HCT116 (cell line): ENCODE measurements around the gene ABCA1. TPM values are rescaled to one million over a fixed set of nuclear protein-coding genes. Genes with fewer than 3 reads are reported as not detected.

Experiments
- ATAC-seq: fragments of 200-7000 bp; cut with Tn5 transposase; 2 replicates; pipeline ENCODE4 v1.9.1; 2020; ENCODE audit warnings: mild to moderate bottlenecking, moderate library complexity
- BruUV-seq: library from RNA; stranded (reverse); fragments of 400-500 nt; replicated peaks from 2 replicates; lab custom pipeline; 2021; lab: Mats Ljungman, UMichigan
- CTCF ChIA-PET: fragments of 300-600 bp; sonication (Branson Sonifier 250); formaldehyde crosslinking; loops from one replicate; lab custom pipeline; 2021; ENCODE audit warnings: antibody characterized with exemption; lab: Charles Lee
- POLR2A ChIA-PET: fragments of 300-600, 350-600 bp; sonication (Branson Sonifier 250); formaldehyde crosslinking; loops from one replicate; lab custom pipeline; 2021; ENCODE audit warnings: antibody characterized with exemption; lab: Charles Lee
- RAD21 ChIA-PET, 2 experiments: fragments of 300-600 bp; sonication (Branson Sonifier 250); formaldehyde crosslinking; loops; one replicate each; lab custom pipeline; 2023; ENCODE audit warnings: low total read pairs in 2 of 2; ENCODE audit not compliant: uncharacterized antibody in 2 of 2, unreplicated experiment in 2 of 2, low non-redundant PET in 1 of 2; lab: Charles Lee
- DNase-seq: peaks from one replicate; pipeline ENCODE4 v3.0.0-alpha.2; 2010; ENCODE audit warnings: low read depth, low spot score
- H2AFZ ChIP-seq: fragments of 200-600 bp; shearing (Covaris generic), sonication (generic); 2 replicates; pipeline ENCODE4 v1.6.1; 2017; ENCODE audit warnings: low read depth, mixed run types, mixed read lengths, antibody characterized with exemption, low read length; ENCODE audit not compliant: poor library complexity, severe bottlenecking
- H3K27ac ChIP-seq: 2 replicates; pipeline ENCODE4 v1.5.1; 2012; ENCODE audit warnings: low read depth, low read length
- H3K27me3 ChIP-seq: fragments of 200-600 bp; sonication (generic); 2 replicates; pipeline ENCODE4 v1.6.1; 2016; ENCODE audit warnings: mixed run types, low read length, mixed read lengths; ENCODE audit not compliant: insufficient read depth
- H3K36me3 ChIP-seq, 2 experiments: fragments of 200-500 bp in 1 of 2; fragments of 200-600 bp in 1 of 2; sonication (Bioruptor generic) in 1 of 2; sonication (generic) in 1 of 2; 2 replicates each; pipeline versions ENCODE4 v1.5.1 to v1.6.1; 2014 to 2016; ENCODE audit warnings: low read length in 2 of 2, inconsistent platforms in 1 of 2, mixed read lengths in 1 of 2, mixed run types in 1 of 2; ENCODE audit not compliant: insufficient read depth in 2 of 2, control insufficient read depth in 1 of 2
- H3K4me1 ChIP-seq, 2 experiments: fragments of 200-600 bp in 1 of 2; sonication (generic) in 1 of 2; 2 replicates each; pipeline versions ENCODE4 v1.5.1 to v1.6.1; 2012 to 2017; ENCODE audit warnings: low read length in 2 of 2, inconsistent platforms in 1 of 2, mild to moderate bottlenecking in 1 of 2, mixed read lengths in 1 of 2, mixed run types in 1 of 2, moderate library complexity in 1 of 2; ENCODE audit not compliant: insufficient read depth in 2 of 2, control insufficient read depth in 1 of 2
- H3K4me2 ChIP-seq: fragments of 200-600 bp; sonication (generic); 2 replicates; pipeline ENCODE4 v1.6.1; 2017; ENCODE audit warnings: mixed run types, low read length, mixed read lengths
- H3K4me3 ChIP-seq, 2 experiments: fragments of 200-600 bp in 1 of 2; sonication (generic) in 1 of 2; replicated peaks in 1 of 2; 2 replicates each; pipeline ENCODE4 v1.5.1; 2011 to 2016; ENCODE audit warnings: low read length in 2 of 2, control low read depth in 1 of 2, low read depth in 1 of 2, mild to moderate bottlenecking in 1 of 2, mixed read lengths in 1 of 2, mixed run types in 1 of 2
- H3K79me2 ChIP-seq: fragments of 200-600 bp; sonication (generic); 2 replicates; pipeline ENCODE4 v1.6.1; 2017; ENCODE audit warnings: mild to moderate bottlenecking, mixed run types, low read length, moderate library complexity, mixed read lengths; ENCODE audit not compliant: insufficient read depth
- H3K9ac ChIP-seq: fragments of 200-600 bp; sonication (generic); 2 replicates; pipeline ENCODE4 v1.6.1; 2016; ENCODE audit warnings: low read length, mixed read lengths
- H3K9me2 ChIP-seq: fragments of 200-600 bp; sonication (generic), shearing (Covaris generic); 2 replicates; pipeline ENCODE4 v1.6.1; 2017; ENCODE audit warnings: mixed run types, mild to moderate bottlenecking, moderate library complexity; ENCODE audit not compliant: insufficient read depth
- H3K9me3 ChIP-seq, 2 experiments: fragments of 200-500 bp in 1 of 2; fragments of 200-600 bp in 1 of 2; sonication (Bioruptor generic) in 1 of 2; sonication (generic) in 1 of 2; 2 replicates each; pipeline ENCODE4 v1.6.1; 2014 to 2017; ENCODE audit warnings: low read length in 2 of 2, mixed read lengths in 2 of 2, inconsistent platforms in 1 of 2, low read depth in 1 of 2, mild to moderate bottlenecking in 1 of 2, mixed run types in 1 of 2, moderate library complexity in 1 of 2; ENCODE audit not compliant: control insufficient read depth in 1 of 2, insufficient read depth in 1 of 2
- H4K20me1 ChIP-seq: fragments of 200-600 bp; sonication (generic), shearing (Covaris generic); 2 replicates; pipeline ENCODE4 v1.6.1; 2017; ENCODE audit warnings: mixed run types, mild to moderate bottlenecking, moderate library complexity; ENCODE audit not compliant: insufficient read depth
- CBX3 ChIP-seq: IDR thresholded peaks from 2 replicates; pipeline ENCODE4 v1.6.1; 2012; ENCODE audit warnings: low read depth
- EZH2 ChIP-seq: fragments of 200-600 bp; sonication (generic); IDR thresholded peaks from 2 replicates; pipeline ENCODE4 v1.6.1; 2017; ENCODE audit warnings: antibody characterized with exemption, mixed run types
- JUND ChIP-seq: IDR thresholded peaks from 2 replicates; pipeline ENCODE4 v1.6.1; 2012
- SP1 ChIP-seq: IDR thresholded peaks from 2 replicates; pipeline ENCODE4 v1.6.1; 2012; ENCODE audit warnings: low read depth
- TCF7L2 ChIP-seq: IDR thresholded peaks from 2 replicates; pipeline ENCODE4 v1.7.0; 2011; ENCODE audit warnings: borderline replicate concordance, inconsistent platforms; ENCODE audit not compliant: insufficient read depth, insufficient read length; ENCODE audit errors: extremely low read depth
- YY1 ChIP-seq: IDR thresholded peaks from 2 replicates; pipeline ENCODE4 v1.6.1; 2011; ENCODE audit warnings: low read length, low read depth, moderate library complexity, mild to moderate bottlenecking; ENCODE audit not compliant: insufficient replicate concordance; ENCODE audit errors: extremely low read depth
- ZFX ChIP-seq: fragments of 450-650 bp; IDR thresholded peaks from 2 replicates; pipeline ENCODE4 v1.6.1; 2017
- intact Hi-C: fragments of 100-400 bp; cut with micrococcal nuclease; formaldehyde crosslinking; loops from 2 replicates; pipeline ENCODE4 v1.10.0; 2022
- total RNA-seq: library from RNA; stranded (reverse); gene quantifications from one replicate; pipeline ENCODE4 v1.2.1, GENCODE V29; 2021; ENCODE audit not compliant: unreplicated experiment
- TF ChIP-seq, protein P1 (sequence below): IDR thresholded peaks from 2 replicates; pipeline ENCODE4 v1.6.1; 2011; ENCODE audit warnings: mild to moderate bottlenecking, low read length, moderate library complexity; ENCODE audit not compliant: insufficient replicate concordance; ENCODE audit errors: extremely low read depth
- TF ChIP-seq, protein P2 (sequence below): IDR thresholded peaks from 2 replicates; pipeline ENCODE4 v1.6.1; 2012

ABCA1 gene
- total RNA-seq, 1 experiment from 2014 or later, result 0.89 TPM

DNA sequence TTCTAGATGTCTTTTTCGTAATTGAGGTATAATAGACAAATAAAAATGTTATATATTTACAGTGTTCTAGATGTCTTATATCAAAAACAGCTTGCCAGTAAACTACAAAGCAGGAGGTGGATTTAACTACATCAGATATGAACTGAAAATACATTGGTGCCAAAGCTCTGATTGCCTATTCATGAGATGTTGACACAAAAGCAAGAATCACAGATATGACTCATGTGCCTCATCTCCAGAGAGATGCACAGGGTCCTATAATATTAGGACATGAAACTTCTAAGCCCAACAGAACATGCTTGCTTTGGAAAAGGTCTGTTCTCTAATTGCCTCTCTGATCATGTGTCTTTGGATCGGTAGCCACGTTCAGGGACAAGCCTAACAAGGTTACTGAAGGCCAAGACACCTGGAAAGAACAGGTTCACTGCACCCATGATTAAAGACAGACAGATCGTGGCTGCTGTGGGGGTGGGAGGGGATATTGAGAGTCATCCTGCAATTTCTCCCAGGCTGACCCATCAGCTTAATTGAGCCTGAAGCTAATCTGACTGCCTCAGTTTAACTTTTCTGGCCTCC lies 16.8 kb downstream of the ABCA1 start:
- CTCF ChIA-PET, result no interaction called here
- DNase-seq (no peak), ATAC-seq (no peak)
- RAD21 ChIA-PET, result no interaction called here
- Histone ChIP-seq H3K27ac (no peak overlapping the region), H3K9me3 (no peaks in the 10 kb centered on the region), H3K9me2 (no peaks in the 10 kb centered on the region), H3K79me2 (no peaks in the 10 kb centered on the region), H3K4me1 (peaks cover 0 to 6% of the 10 kb centered on the region in 2 experiments; a peak in 1 of 4 replicates), H3K36me3 (no peaks in the 10 kb centered on the region), H2AFZ (no peak overlapping the region), H4K20me1 (no peaks in the 10 kb centered on the region), H3K27me3 (peaks cover 15% of the 10 kb centered on the region), H3K4me2 (no peak overlapping the region), H3K4me3 (no peak overlapping the region), H3K9ac (no peak overlapping the region)
- no peak for TF ChIP-seq CBX3
- TF ChIP-seq, protein P1, sequence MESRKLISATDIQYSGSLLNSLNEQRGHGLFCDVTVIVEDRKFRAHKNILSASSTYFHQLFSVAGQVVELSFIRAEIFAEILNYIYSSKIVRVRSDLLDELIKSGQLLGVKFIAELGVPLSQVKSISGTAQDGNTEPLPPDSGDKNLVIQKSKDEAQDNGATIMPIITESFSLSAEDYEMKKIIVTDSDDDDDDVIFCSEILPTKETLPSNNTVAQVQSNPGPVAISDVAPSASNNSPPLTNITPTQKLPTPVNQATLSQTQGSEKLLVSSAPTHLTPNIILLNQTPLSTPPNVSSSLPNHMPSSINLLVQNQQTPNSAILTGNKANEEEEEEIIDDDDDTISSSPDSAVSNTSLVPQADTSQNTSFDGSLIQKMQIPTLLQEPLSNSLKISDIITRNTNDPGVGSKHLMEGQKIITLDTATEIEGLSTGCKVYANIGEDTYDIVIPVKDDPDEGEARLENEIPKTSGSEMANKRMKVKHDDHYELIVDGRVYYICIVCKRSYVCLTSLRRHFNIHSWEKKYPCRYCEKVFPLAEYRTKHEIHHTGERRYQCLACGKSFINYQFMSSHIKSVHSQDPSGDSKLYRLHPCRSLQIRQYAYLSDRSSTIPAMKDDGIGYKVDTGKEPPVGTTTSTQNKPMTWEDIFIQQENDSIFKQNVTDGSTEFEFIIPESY, result no peak
- TF ChIP-seq SP1, result no peak
- no peak for TF ChIP-seq JUND
- TF ChIP-seq EZH2, result no peak
- no peak for TF ChIP-seq TCF7L2
- TF ChIP-seq, protein P2, sequence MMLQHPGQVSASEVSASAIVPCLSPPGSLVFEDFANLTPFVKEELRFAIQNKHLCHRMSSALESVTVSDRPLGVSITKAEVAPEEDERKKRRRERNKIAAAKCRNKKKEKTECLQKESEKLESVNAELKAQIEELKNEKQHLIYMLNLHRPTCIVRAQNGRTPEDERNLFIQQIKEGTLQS, result no peak
- no peak for TF ChIP-seq ZFX
- TF ChIP-seq YY1, result no peak
- BruUV-seq, result no TSS peak
- POLR2A ChIA-PET, result no interaction called here
- intact Hi-C loops, result no loop called here
